Activated CD8-positive, alpha-beta T cell treated with anti-CD3 and anti-CD28 coated beads for 36 hours (primary cell): Measurements from ENCODE around the gene ZNF263. TPM values are rescaled to one million over a fixed set of nuclear protein-coding genes. Genes with fewer than 3 reads are reported as not detected.

Source experiments
- ATAC-seq: fragments of 200-7000 bp; cut with Tn5 transposase; one replicate; pipeline ENCODE4 v1.10.0; 2021; ENCODE audit warnings: mild to moderate bottlenecking, moderate library complexity
- CTCF ChIA-PET: fragments of 350-600 bp; sonication (Branson Sonifier 250); formaldehyde crosslinking; loops from one replicate; lab custom pipeline; 2021; ENCODE audit warnings: antibody characterized with exemption; lab: Charles Lee
- POLR2A ChIA-PET: fragments of 350-600 bp; sonication (Branson Sonifier 250); formaldehyde crosslinking; loops from one replicate; lab custom pipeline; 2021; ENCODE audit warnings: antibody characterized with exemption; lab: Charles Lee
- DNase-seq: peaks from one replicate; pipeline ENCODE4 v3.0.0-alpha.2; 2020
- H3K27ac Mint-ChIP-seq: one replicate; pipeline ENCODE4 v1.8.0; 2021; ENCODE audit warnings: mild to moderate bottlenecking, mixed read lengths
- H3K27me3 Mint-ChIP-seq: one replicate; pipeline ENCODE4 v1.8.0; 2021; ENCODE audit warnings: mixed read lengths
- H3K36me3 Mint-ChIP-seq: one replicate; pipeline ENCODE4 v1.8.0; 2021; ENCODE audit warnings: low read depth, mixed read lengths
- H3K4me1 Mint-ChIP-seq: one replicate; pipeline ENCODE4 v1.8.0; 2021; ENCODE audit warnings: low read depth, mixed read lengths
- H3K4me3 Mint-ChIP-seq: one replicate; pipeline ENCODE4 v1.8.0; 2021; ENCODE audit warnings: mild to moderate bottlenecking, moderate library complexity, mixed read lengths
- H3K9me3 Mint-ChIP-seq: one replicate; pipeline ENCODE4 v1.8.0; 2021; ENCODE audit warnings: mixed read lengths
- intact Hi-C: fragments of 100-400 bp; cut with micrococcal nuclease; formaldehyde crosslinking; loops from one replicate; pipeline ENCODE4 v1.10.0; 2022
- total RNA-seq, 2 experiments: library from RNA; stranded (reverse); gene quantifications; one replicate each; pipeline ENCODE4 v1.2.3, GENCODE V29; 2021
- TF ChIP-seq, protein P1 (sequence below): fragments of 200-600 bp; IDR thresholded peaks from one replicate; pipeline ENCODE4 v1.8.0; 2022; ENCODE audit warnings: antibody characterized with exemption, mild to moderate bottlenecking

The ZNF263 gene
- total RNA-seq, 2 experiments from 2014 or later, result 19.5 to 22.0 TPM

DNA sequence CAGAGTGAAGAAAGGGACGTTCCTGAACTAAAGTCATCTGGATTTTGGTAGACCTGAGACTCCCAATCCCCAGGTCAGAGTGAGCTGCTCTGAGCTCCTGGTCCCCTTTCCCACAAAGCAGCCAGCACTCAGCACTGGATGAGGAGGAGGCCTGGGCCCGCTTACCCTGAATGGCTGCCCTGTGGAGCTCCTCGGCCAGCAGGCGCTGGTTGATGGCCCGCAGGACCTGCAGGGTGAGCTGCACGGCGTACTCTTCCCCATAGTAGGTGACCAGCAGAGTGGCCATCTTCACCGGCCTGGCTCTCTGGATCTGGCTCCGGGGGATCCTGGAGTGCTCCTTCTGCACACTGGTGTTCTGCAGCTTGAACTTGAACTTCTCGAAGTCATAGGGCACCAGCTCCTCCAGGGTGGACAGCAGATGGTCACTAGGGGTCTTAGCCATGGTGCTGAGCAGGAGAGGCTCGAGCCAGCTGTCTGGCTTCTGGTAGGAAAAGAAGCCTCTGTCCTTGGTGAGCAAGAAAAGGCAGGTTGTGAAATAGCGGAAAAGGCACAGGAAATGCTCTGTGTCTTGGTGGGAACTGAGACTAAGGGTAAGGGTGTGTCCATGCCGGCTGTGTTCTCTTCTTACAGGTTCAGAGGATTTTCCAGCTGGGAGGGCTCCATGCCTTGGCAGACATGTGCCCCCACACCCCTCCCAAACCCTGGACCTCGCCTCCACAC lies 27.0 kb upstream of the ZNF263 start, which contains the start of gene MEFV:
Gene MEFV, minus strand, starts transcription at position 488 of the 720 bp plus-strand sequence. Its CDS starts 46 bp downstream, at position 442.
- TF ChIP-seq, protein P1, sequence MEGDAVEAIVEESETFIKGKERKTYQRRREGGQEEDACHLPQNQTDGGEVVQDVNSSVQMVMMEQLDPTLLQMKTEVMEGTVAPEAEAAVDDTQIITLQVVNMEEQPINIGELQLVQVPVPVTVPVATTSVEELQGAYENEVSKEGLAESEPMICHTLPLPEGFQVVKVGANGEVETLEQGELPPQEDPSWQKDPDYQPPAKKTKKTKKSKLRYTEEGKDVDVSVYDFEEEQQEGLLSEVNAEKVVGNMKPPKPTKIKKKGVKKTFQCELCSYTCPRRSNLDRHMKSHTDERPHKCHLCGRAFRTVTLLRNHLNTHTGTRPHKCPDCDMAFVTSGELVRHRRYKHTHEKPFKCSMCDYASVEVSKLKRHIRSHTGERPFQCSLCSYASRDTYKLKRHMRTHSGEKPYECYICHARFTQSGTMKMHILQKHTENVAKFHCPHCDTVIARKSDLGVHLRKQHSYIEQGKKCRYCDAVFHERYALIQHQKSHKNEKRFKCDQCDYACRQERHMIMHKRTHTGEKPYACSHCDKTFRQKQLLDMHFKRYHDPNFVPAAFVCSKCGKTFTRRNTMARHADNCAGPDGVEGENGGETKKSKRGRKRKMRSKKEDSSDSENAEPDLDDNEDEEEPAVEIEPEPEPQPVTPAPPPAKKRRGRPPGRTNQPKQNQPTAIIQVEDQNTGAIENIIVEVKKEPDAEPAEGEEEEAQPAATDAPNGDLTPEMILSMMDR, result no peak
- Mint-ChIP-seq H3K4me1 (no peaks in the 10 kb centered on the region), H3K9me3 (no peaks in the 10 kb centered on the region), H3K4me3 (no peak within 1 kb of the TSS), H3K27ac (no peak within 1 kb of the TSS), H3K27me3 (no peaks in the 10 kb centered on the region), H3K36me3 (no peaks in the 10 kb centered on the region)
- ChIA-PET POLR2A (no interaction called here), CTCF (interaction anchor here (0.9 to 1.3 kb wide), 2 partner anchors 11 to 127 kb away, joined by 3 read pairs; no protein-coding TSS in a partner anchor)
- intact Hi-C loops, result no loop called here
- ATAC-seq (no peak), DNase-seq (no peak)

DNA sequence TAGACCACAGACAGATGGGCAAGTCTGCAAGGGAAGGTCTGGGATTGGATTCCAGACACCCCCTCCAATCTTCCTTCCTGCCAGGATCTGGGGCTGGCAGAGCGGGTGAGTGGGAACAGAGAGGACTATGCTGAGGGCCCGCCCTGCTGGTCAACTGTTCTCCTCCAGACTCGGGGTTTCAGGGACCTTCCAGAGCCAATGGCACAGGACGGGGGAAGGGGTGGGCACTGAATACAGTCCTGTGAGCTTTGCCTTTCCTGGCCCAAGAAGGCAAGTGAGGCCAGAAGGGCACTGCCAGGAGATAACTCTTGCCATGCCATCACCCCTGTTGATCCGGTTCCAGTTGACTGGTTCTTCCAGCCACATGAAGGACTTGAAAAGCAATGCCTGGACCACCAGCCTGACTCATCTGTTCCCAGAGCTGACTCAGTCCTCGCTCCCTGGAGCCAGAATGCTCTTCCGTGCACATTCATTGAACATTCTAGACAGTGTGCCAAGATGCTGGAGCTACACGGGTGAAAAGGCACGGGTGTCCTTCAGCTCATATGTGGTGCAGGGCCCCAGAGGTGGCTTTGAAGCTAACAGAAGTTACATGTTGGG lies 26.3 kb upstream of the ZNF263 start:
- ChIA-PET CTCF (interaction anchor here (2.4 kb wide), 1 partner anchor 10 kb away, joined by 6 read pairs; no protein-coding TSS in a partner anchor), POLR2A (interaction anchor here (0.6 to 1.7 kb wide), 2 partner anchors 33 to 188 kb away, joined by 3 to 9 read pairs; no protein-coding TSS in a partner anchor)
- H3K9me3 Mint-ChIP-seq, result no peaks in the 10 kb centered on the region
- TF ChIP-seq, protein P1, result no peak
- no peak overlapping the region for H3K27ac Mint-ChIP-seq
- H3K4me1 Mint-ChIP-seq, result peaks cover 3% of the 10 kb centered on the region
- no peaks in the 10 kb centered on the region for H3K36me3 Mint-ChIP-seq
- H3K27me3 Mint-ChIP-seq, result no peaks in the 10 kb centered on the region
- ATAC-seq (no peak), DNase-seq (no peak)
- H3K4me3 Mint-ChIP-seq, result no peak overlapping the region
- intact Hi-C loops, result no loop called here

DNA sequence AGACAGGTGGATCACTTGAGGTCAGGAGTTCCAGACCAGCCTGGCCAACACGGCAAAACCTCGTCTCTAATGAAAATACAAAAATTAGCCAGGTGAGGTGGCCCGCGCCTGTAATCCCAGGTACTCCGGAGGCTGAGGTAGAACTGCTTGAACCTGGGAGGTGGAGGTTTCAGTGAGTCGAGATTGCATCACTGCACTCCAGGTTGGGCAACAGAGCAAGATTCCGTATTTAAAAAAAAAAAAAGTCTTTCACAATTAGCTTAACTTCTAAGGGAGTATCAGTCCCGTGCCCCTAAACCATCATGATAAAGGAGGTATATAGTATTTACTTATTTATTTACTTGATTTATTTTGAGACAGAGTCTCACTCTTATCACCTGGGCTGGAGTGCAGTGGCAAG lies 23.5 kb upstream of the ZNF263 start:
- DNase-seq (no peak), ATAC-seq (no peak)
- H3K9me3 Mint-ChIP-seq, result no peaks in the 10 kb centered on the region
- ChIA-PET CTCF (no interaction called here), POLR2A (no interaction called here)
- TF ChIP-seq, protein P1, result no peak
- H3K27me3 Mint-ChIP-seq, result no peaks in the 10 kb centered on the region
- intact Hi-C loops, result no loop called here
- H3K36me3 Mint-ChIP-seq, result no peaks in the 10 kb centered on the region
- no peak overlapping the region for H3K27ac Mint-ChIP-seq
- H3K4me3 Mint-ChIP-seq, result no peak overlapping the region
- H3K4me1 Mint-ChIP-seq, result peaks cover 20% of the 10 kb centered on the region

DNA sequence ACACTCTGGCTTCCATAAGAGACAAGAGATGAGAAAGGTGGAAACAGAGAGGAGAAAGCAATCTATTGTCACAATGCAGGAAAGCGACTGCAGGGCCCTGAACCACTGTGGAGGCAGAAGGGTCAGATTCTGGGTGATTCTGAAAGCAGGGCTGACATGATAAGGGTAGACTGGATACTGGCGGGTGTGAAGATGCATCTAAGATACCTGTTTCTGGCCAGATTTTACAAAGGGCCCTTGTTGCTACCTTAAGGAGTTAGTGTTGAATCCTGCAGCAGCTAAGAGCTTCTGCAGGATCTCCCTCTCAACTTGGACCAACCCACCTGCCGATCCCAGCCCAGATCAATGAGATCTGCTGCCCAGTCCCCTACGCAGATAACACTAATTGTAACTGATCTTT lies 20.8 kb upstream of the ZNF263 start:
- TF ChIP-seq, protein P1, result no peak
- Mint-ChIP-seq H3K4me3 (peak overlapping the region; percentile 76), H3K27ac (peak overlapping the region; percentile 92), H3K4me1 (peaks cover 41% of the 10 kb centered on the region), H3K36me3 (peaks cover 10% of the 10 kb centered on the region), H3K27me3 (no peaks in the 10 kb centered on the region), H3K9me3 (no peaks in the 10 kb centered on the region)
- POLR2A ChIA-PET, result interaction anchor here (0.7 to 3.6 kb wide), 9 partner anchors 9 to 239 kb away, joined by 3 to 25 read pairs (median 3); partner anchors contain the start of genes CLUAP1, ZNF200 and ZNF263
- ATAC-seq (no peak), DNase-seq (no peak)
- CTCF ChIA-PET, result interaction anchor here (1.0 to 7.5 kb wide), 3 partner anchors 9 to 26 kb away, joined by 3 to 98 read pairs (median 3); partner anchors contain the start of gene ZNF263
- intact Hi-C loops, result no loop called here
